ENCODE data around the gene PTBP3. TPM values are rescaled to one million over a fixed set of nuclear protein-coding genes. Genes with fewer than 3 reads are reported as not detected.

PTBP3 gene
- total RNA-seq, 4 donors from 2014 or later: 9.9 to 54.7 (median 18.7) TPM

DNA sequence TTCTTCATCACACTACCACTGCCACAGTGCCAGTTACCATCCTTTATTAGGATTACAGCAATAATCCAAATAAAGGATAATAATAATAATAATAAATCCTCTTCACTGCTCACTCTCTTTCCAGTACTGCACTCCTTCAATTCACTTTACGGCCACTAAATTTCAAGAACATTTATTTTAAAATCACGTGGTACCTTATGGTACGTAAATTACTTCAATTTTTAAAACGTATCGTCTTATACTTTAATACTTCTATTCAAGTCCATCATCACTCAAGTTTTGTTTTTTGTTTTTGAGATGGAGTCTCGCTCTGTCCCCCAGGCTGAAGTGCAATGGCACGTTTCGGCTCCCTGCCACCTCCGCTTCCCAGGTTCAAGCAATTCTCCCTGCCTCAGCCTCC, 36.5 kb downstream of the PTBP3 start:
- H3K36me3 ChIP-seq: no peaks in the 10 kb centered on the region
- intact Hi-C loops (cut with DNase I; ENCODE audit: low total_unique reads): no loop called here
- H3K4me1 ChIP-seq: peaks cover 0 to 4% of the 10 kb centered on the region in 2 donors
- ATAC-seq (no peak), DNase-seq (no peak)
- no peak for TF ChIP-seq POLR2A (IDR thresholded peaks at IDR 0.05)
- TF ChIP-seq, protein P1, sequence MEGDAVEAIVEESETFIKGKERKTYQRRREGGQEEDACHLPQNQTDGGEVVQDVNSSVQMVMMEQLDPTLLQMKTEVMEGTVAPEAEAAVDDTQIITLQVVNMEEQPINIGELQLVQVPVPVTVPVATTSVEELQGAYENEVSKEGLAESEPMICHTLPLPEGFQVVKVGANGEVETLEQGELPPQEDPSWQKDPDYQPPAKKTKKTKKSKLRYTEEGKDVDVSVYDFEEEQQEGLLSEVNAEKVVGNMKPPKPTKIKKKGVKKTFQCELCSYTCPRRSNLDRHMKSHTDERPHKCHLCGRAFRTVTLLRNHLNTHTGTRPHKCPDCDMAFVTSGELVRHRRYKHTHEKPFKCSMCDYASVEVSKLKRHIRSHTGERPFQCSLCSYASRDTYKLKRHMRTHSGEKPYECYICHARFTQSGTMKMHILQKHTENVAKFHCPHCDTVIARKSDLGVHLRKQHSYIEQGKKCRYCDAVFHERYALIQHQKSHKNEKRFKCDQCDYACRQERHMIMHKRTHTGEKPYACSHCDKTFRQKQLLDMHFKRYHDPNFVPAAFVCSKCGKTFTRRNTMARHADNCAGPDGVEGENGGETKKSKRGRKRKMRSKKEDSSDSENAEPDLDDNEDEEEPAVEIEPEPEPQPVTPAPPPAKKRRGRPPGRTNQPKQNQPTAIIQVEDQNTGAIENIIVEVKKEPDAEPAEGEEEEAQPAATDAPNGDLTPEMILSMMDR (IDR thresholded peaks at IDR 0.05 in 4 of 5, conservative IDR thresholded peaks at IDR 0.05 in 1 of 5): no peak
- H3K9me3 ChIP-seq: no peaks in the 10 kb centered on the region
- no peak overlapping the region for H3K27ac ChIP-seq
- H3K27me3 ChIP-seq: no peaks in the 10 kb centered on the region
- H3K4me3 ChIP-seq: no peak overlapping the region
- in situ Hi-C loops (cut with MboI; ENCODE audit: low sequenced_read_pairs in 4 of 4): no loop called here

DNA sequence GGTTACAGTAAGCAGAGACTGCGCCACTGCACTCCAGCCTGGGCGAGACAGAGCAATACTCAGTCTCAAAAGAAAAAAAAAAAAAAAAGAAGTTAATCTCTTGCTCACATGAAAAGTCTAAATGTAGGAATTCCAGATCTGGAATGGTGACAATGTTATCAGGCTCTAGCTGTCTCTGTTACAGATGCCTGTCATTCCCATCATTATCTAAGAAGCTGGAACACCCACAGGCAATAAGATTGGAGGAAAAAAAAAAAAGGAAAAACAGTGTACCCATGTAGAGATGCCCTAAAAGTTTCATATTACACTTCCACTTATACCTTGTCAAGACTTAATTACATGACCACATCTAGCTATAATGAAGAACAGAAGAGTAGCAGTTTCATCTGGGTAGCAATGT, 38.2 kb downstream of the PTBP3 start:
- Histone ChIP-seq H3K9me3 (no peaks in the 10 kb centered on the region), H3K36me3 (peaks cover 0 to 5% of the 10 kb centered on the region in 2 donors), H3K27me3 (no peaks in the 10 kb centered on the region), H3K4me1 (peaks cover 0 to 4% of the 10 kb centered on the region in 2 donors), H3K27ac (no peak overlapping the region), H3K4me3 (no peak overlapping the region)
- DNase-seq: no peak
- intact Hi-C loops (cut with DNase I; ENCODE audit: low total_unique reads): no loop called here
- ATAC-seq: no peak
- in situ Hi-C loops (cut with MboI; ENCODE audit: low sequenced_read_pairs in 4 of 4): no loop called here
- TF ChIP-seq POLR2A (IDR thresholded peaks at IDR 0.05): no peak
- TF ChIP-seq, protein P1 (IDR thresholded peaks at IDR 0.05 in 4 of 5, conservative IDR thresholded peaks at IDR 0.05 in 1 of 5): no peak

DNA sequence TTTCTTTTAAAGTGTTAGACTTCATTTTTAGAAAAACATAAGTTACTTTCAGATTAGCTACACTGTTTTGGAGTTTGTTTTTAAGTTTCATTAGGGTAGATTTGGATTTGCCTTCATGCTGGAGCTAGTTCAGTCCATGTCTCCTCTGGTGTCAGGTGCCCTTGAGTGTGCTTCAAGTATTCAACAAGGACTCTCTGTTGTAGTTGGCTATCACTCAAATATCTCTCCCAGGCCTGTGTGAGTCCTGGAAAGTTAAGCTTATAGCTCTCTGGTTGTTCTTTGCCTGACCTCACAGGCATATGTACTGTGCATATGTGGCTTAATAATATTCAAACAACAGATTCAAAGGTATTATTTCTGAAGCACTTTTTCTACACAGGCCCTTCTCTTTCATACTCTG, 45.4 kb downstream of the PTBP3 start:
- TF ChIP-seq POLR2A (IDR thresholded peaks at IDR 0.05): no peak
- TF ChIP-seq, protein P1 (IDR thresholded peaks at IDR 0.05 in 4 of 5, conservative IDR thresholded peaks at IDR 0.05 in 1 of 5): no peak
- intact Hi-C loops (cut with DNase I; ENCODE audit: low total_unique reads): no loop called here
- no peak overlapping the region for H3K4me3 ChIP-seq
- in situ Hi-C loops (cut with MboI; ENCODE audit: low sequenced_read_pairs in 4 of 4): no loop called here
- H3K36me3 ChIP-seq: peaks cover 0 to 5% of the 10 kb centered on the region in 2 donors
- H3K27ac ChIP-seq: no peak overlapping the region
- ATAC-seq: no peak
- DNase-seq: no peak
- no peaks in the 10 kb centered on the region for H3K27me3 ChIP-seq
- peaks cover 0 to 3% of the 10 kb centered on the region in 2 donors for H3K4me1 ChIP-seq
- no peaks in the 10 kb centered on the region for H3K9me3 ChIP-seq

DNA sequence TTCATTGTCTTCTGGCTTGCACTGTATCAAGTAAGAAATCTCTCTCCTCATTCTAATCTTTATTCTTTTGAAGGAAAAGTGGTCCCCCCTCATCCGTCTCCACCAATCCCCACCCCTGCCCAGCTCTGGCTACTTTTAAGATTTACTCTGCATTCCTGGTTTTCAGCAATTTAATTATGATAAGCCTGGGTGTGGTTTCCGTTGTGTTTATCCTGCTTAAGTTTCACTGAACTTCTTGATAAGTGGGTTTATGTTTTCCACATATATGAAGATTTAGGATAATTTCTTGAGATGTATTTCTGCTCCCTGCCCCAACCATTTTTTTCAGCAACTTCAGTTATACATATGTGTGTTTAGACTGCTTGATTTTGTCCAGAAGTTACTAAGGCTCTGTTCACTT, 46.5 kb downstream of the PTBP3 start:
- H3K4me1 ChIP-seq: peaks cover 0 to 3% of the 10 kb centered on the region in 2 donors
- peaks cover 0 to 5% of the 10 kb centered on the region in 2 donors for H3K36me3 ChIP-seq
- DNase-seq: no peak
- ATAC-seq: no peak
- in situ Hi-C loops (cut with MboI; ENCODE audit: low sequenced_read_pairs in 4 of 4): no loop called here
- H3K9me3 ChIP-seq: no peaks in the 10 kb centered on the region
- H3K27ac ChIP-seq: no peak overlapping the region
- no peak overlapping the region for H3K4me3 ChIP-seq
- intact Hi-C loops (cut with DNase I; ENCODE audit: low total_unique reads): no loop called here
- H3K27me3 ChIP-seq: no peaks in the 10 kb centered on the region
- no peak for TF ChIP-seq POLR2A (IDR thresholded peaks at IDR 0.05)

DNA sequence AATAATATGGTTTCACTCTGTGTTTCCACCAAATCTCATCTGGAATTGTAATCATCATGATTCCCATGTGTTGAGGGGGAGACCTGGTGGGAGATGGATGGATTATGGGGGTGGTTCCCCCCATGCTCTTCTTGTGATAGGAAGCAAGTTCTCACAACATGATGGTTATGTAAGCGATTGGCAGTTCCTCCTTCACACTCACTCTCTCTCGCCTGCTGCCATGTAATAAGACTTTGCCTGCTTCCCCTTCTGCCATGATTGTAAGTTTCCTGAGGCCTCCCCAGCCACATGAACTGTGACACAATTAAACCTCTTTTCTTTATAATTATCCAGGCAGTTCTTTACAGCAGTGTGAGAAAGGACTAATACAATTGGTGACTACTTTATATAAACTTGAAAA, 48.4 kb downstream of the PTBP3 start:
- no peak for DNase-seq
- no peak for ATAC-seq
- H3K27ac ChIP-seq: no peak overlapping the region
- H3K4me1 ChIP-seq: peaks cover 0 to 3% of the 10 kb centered on the region in 2 donors
- no peaks in the 10 kb centered on the region for H3K9me3 ChIP-seq
- in situ Hi-C loops (cut with MboI; ENCODE audit: low sequenced_read_pairs in 4 of 4): no loop called here
- intact Hi-C loops (cut with DNase I; ENCODE audit: low total_unique reads): no loop called here
- no peaks in the 10 kb centered on the region for H3K27me3 ChIP-seq
- no peaks in the 10 kb centered on the region for H3K36me3 ChIP-seq
- H3K4me3 ChIP-seq: no peak overlapping the region
- TF ChIP-seq POLR2A (IDR thresholded peaks at IDR 0.05): no peak
- TF ChIP-seq, protein P1 (IDR thresholded peaks at IDR 0.05 in 4 of 5, conservative IDR thresholded peaks at IDR 0.05 in 1 of 5): no peak

Data from gastrocnemius medialis (tissue), 4 donors.